AG04450 (cell line): Measurements from ENCODE around the gene MARK1. TPM values are rescaled to one million over a fixed set of nuclear protein-coding genes. Genes with fewer than 3 reads are reported as not detected.

ENCODE experiments used
- CTCF ChIA-PET: fragments of 300-600, 350-600 bp; formaldehyde crosslinking; extraction: SDS; loops from one replicate; lab custom pipeline; 2022; ENCODE audit warnings: antibody characterized with exemption, inconsistent platforms; lab: Charles Lee
- POLR2A ChIA-PET: fragments of 350-600 bp; formaldehyde crosslinking; extraction: SDS; loops from one replicate; lab custom pipeline; 2021; ENCODE audit warnings: antibody characterized with exemption, inconsistent platforms; lab: Yijun Ruan, JAX
- DNase-seq: peaks from one replicate; pipeline ENCODE4 v3.0.0-alpha.2; 2011; ENCODE audit warnings: low read depth, low spot score
- H3K27ac ChIP-seq: one replicate; pipeline ENCODE4 v1.5.1; 2012; ENCODE audit warnings: low read depth, low read length, control low read depth
- H3K27me3 ChIP-seq: one replicate; pipeline ENCODE4 v1.6.0; 2012; ENCODE audit warnings: low read length; ENCODE audit not compliant: control insufficient read depth, insufficient read depth
- H3K4me3 ChIP-seq: 2 replicates; pipeline ENCODE4 v1.5.1; 2011; ENCODE audit warnings: mild to moderate bottlenecking, low read depth, low read length, control low read depth
- H3K9me3 ChIP-seq: 2 replicates; pipeline ENCODE4 v1.5.1; 2012; ENCODE audit warnings: low read length; ENCODE audit not compliant: control insufficient read depth, insufficient read depth
- CTCF ChIP-seq: IDR thresholded peaks from 2 replicates; pipeline ENCODE4 v1.5.1; 2011; ENCODE audit warnings: low read depth, low read length, control low read depth, inconsistent platforms
- polyA plus RNA-seq: library from polyadenylated mRNA; depleted of rRNA; stranded (reverse); fragments of >200 nt; gene quantifications from 2 replicates; pipeline ENCODE4 v1.2.3, GENCODE V29; 2011

Gene MARK1
- polyA plus RNA-seq, 1 experiment = not detected

- Histone ChIP-seq H3K27ac (no peak overlapping the region), H3K9me3 (no peaks in the 10 kb centered on the region), H3K27me3 (no peaks in the 10 kb centered on the region), H3K4me3 (no peak overlapping the region)
- no peak for TF ChIP-seq CTCF
- DNase-seq = no peak
- ChIA-PET POLR2A (no interaction called here), CTCF (no interaction called here)
These were observed 35.6 kb downstream of the MARK1 start for GRCh38 chr1:220563564-220563963.

- ChIA-PET POLR2A (no interaction called here), CTCF (no interaction called here)
- Histone ChIP-seq H3K27ac (no peak overlapping the region), H3K27me3 (no peaks in the 10 kb centered on the region), H3K4me3 (no peak overlapping the region), H3K9me3 (no peaks in the 10 kb centered on the region)
- no peak for DNase-seq
- no peak for TF ChIP-seq CTCF
These were observed 36.3 kb downstream of the MARK1 start for GRCh38 chr1:220564216-220564615.

- no peak for TF ChIP-seq CTCF
- no peak for DNase-seq
- H3K4me3 ChIP-seq = no peak overlapping the region
- no peaks in the 10 kb centered on the region for H3K27me3 ChIP-seq
- H3K9me3 ChIP-seq = no peaks in the 10 kb centered on the region
- ChIA-PET CTCF (no interaction called here), POLR2A (no interaction called here)
- no peak overlapping the region for H3K27ac ChIP-seq
These were observed 37.7 kb downstream of the MARK1 start for GRCh38 chr1:220565670-220566069.

- no peak for DNase-seq
- Histone ChIP-seq H3K4me3 (no peak overlapping the region), H3K27me3 (no peaks in the 10 kb centered on the region), H3K27ac (no peak overlapping the region), H3K9me3 (no peaks in the 10 kb centered on the region)
- TF ChIP-seq CTCF = no peak
- ChIA-PET CTCF (no interaction called here), POLR2A (no interaction called here)
These were observed 38.9 kb downstream of the MARK1 start for GRCh38 chr1:220566869-220567268.

- H3K4me3 ChIP-seq = no peak overlapping the region
- H3K27me3 ChIP-seq = no peaks in the 10 kb centered on the region
- DNase-seq = no peak
- POLR2A ChIA-PET = no interaction called here
- no peak for TF ChIP-seq CTCF
- no peak overlapping the region for H3K27ac ChIP-seq
- no peaks in the 10 kb centered on the region; the same call in 1 of the 2 replicates for H3K9me3 ChIP-seq
- CTCF ChIA-PET = no interaction called here
These were observed 44.5 kb downstream of the MARK1 start for GRCh38 chr1:220572416-220572815.
